Measurements from ENCODE around the gene TMEM238. TPM values are rescaled to one million over a fixed set of nuclear protein-coding genes. Genes with fewer than 3 reads are reported as not detected.
A peak's percentile ranks its signal among the peaks of the same experiment; 100 is the strongest.
"Not testable (repeated sequence)": the region's sequence is repeated elsewhere in the genome, so short reads cannot be mapped to it uniquely, and the experiment has no call there.

TMEM238 gene
- total RNA-seq, 1 experiment from 2014 or later: 22.8 TPM

GRCh38 chr19:55406091-55406825 is 22.2 kb upstream of the TMEM238 start:
- H3K9me2 ChIP-seq (replicated peaks; ENCODE audit: low read length): no peaks in the 10 kb centered on the region
- CTCF ChIA-PET: interaction anchor here (0.9 kb wide), 1 partner anchor 81 kb away, joined by 3 read pairs; no protein-coding TSS in a partner anchor
- peaks cover 10% of the 10 kb centered on the region for H3F3A ChIP-seq (ENCODE audit: low read length, unreplicated experiment)
- no peaks in the 10 kb centered on the region for H3K27me3 ChIP-seq (ENCODE audit: low read length)
- no peak overlapping the region for H3K27ac ChIP-seq (ENCODE audit: low read length)
- POLR2A ChIA-PET (ENCODE audit: unreplicated experiment): interaction anchor here (0.6 kb wide), 1 partner anchor 1258 kb away, joined by 4 read pairs; no protein-coding TSS in a partner anchor
- H3K4me3 ChIP-seq (ENCODE audit: low read length): peak overlapping the region; percentile 79
- peaks cover 49% of the 10 kb centered on the region for H4K20me1 ChIP-seq (ENCODE audit: low read length)
- DNase-seq (no peak), ATAC-seq (no peak)
- no TSS peak for BruUV-seq (replicated peaks)
- intact Hi-C loops (cut with micrococcal nuclease): no loop called here
- peaks cover 55% of the 10 kb centered on the region for H3K79me2 ChIP-seq (ENCODE audit: low read length)
- H3K9ac ChIP-seq (ENCODE audit: low read length): peak overlapping the region; percentile 95
- no peak overlapping the region for H2AFZ ChIP-seq (ENCODE audit: low read length)
- H3K9me3 ChIP-seq (ENCODE audit: low read length): no peaks in the 10 kb centered on the region
- peaks cover 20% of the 10 kb centered on the region for H3K4me1 ChIP-seq (ENCODE audit: insufficient read depth, low read length)
- peaks cover 47% of the 10 kb centered on the region for H3K36me3 ChIP-seq (ENCODE audit: low read depth, low read length)
- peak overlapping the region; percentile 97 for H3K4me2 ChIP-seq (ENCODE audit: low read length)
- TF ChIP-seq CTCF (conservative IDR thresholded peaks at IDR 0.05; ENCODE audit: low read depth, low read length) (no peak), EZH2phosphoT487 (IDR thresholded peaks at IDR 0.05; ENCODE audit: borderline replicate concordance, low read length) (no peak), EZH2 (IDR thresholded peaks at IDR 0.05; ENCODE audit: low read length, unreplicated experiment) (no peak)

- ATAC-seq (no peak), DNase-seq (no peak)
- Histone ChIP-seq H3K4me1 (ENCODE audit: insufficient read depth, low read length) (peaks cover 20% of the 10 kb centered on the region), H3K27ac (ENCODE audit: low read length) (no peak overlapping the region), H3K27me3 (ENCODE audit: low read length) (no peaks in the 10 kb centered on the region), H3K9ac (ENCODE audit: low read length) (peak overlapping the region; percentile 95; the same call in 1 of the 2 replicates), H3K4me2 (ENCODE audit: low read length) (peak overlapping the region; percentile 97), H3K9me3 (ENCODE audit: low read length) (no peaks in the 10 kb centered on the region), H3F3A (ENCODE audit: low read length, unreplicated experiment) (peaks cover 14% of the 10 kb centered on the region), H3K9me2 (replicated peaks; ENCODE audit: low read length) (no peaks in the 10 kb centered on the region), H3K4me3 (ENCODE audit: low read length) (peak overlapping the region; percentile 79), H3K36me3 (ENCODE audit: low read depth, low read length) (peaks cover 51% of the 10 kb centered on the region), H4K20me1 (ENCODE audit: low read length) (peaks cover 53% of the 10 kb centered on the region), H3K79me2 (ENCODE audit: low read length) (peaks cover 55% of the 10 kb centered on the region), H2AFZ (ENCODE audit: low read length) (no peak overlapping the region)
- POLR2A ChIA-PET (ENCODE audit: unreplicated experiment): interaction anchor here (0.6 kb wide), 1 partner anchor 1257 kb away, joined by 4 read pairs; no protein-coding TSS in a partner anchor
- CTCF ChIA-PET: interaction anchor here (0.9 kb wide), 1 partner anchor 82 kb away, joined by 3 read pairs; no protein-coding TSS in a partner anchor
- no TSS peak for BruUV-seq (replicated peaks)
- intact Hi-C loops (cut with micrococcal nuclease): no loop called here
- TF ChIP-seq EZH2 (IDR thresholded peaks at IDR 0.05; ENCODE audit: low read length, unreplicated experiment) (no peak), EZH2phosphoT487 (IDR thresholded peaks at IDR 0.05; ENCODE audit: borderline replicate concordance, low read length) (no peak), CTCF (conservative IDR thresholded peaks at IDR 0.05; ENCODE audit: low read depth, low read length) (no peak)
Measured at GRCh38 chr19:55405638-55406037, 21.5 kb upstream of the TMEM238 start.

- Histone ChIP-seq H3F3A (ENCODE audit: low read length, unreplicated experiment) (peaks cover 26% of the 10 kb centered on the region), H3K9me3 (ENCODE audit: low read length) (no peaks in the 10 kb centered on the region), H2AFZ (ENCODE audit: low read length) (no peak overlapping the region), H3K4me1 (ENCODE audit: insufficient read depth, low read length) (peaks cover 15% of the 10 kb centered on the region), H3K4me2 (ENCODE audit: low read length) (peak overlapping the region; percentile 5; the same call in 1 of the 2 replicates), H3K9me2 (replicated peaks; ENCODE audit: low read length) (no peaks in the 10 kb centered on the region), H3K79me2 (ENCODE audit: low read length) (peaks cover 55% of the 10 kb centered on the region), H3K27ac (ENCODE audit: low read length) (no peak overlapping the region), H3K27me3 (ENCODE audit: low read length) (no peaks in the 10 kb centered on the region), H3K36me3 (ENCODE audit: low read depth, low read length) (peaks cover 57% of the 10 kb centered on the region), H3K9ac (ENCODE audit: low read length) (no peak overlapping the region), H4K20me1 (ENCODE audit: low read length) (peaks cover 64% of the 10 kb centered on the region), H3K4me3 (ENCODE audit: low read length) (no peak overlapping the region)
- POLR2A ChIA-PET (ENCODE audit: unreplicated experiment): no interaction called here
- no peak for TF ChIP-seq EZH2 (IDR thresholded peaks at IDR 0.05; ENCODE audit: low read length, unreplicated experiment)
- TF ChIP-seq EZH2phosphoT487 (IDR thresholded peaks at IDR 0.05; ENCODE audit: borderline replicate concordance, low read length): no peak
- TF ChIP-seq CTCF (conservative IDR thresholded peaks at IDR 0.05; ENCODE audit: low read depth, low read length): no peak
- DNase-seq (no peak), ATAC-seq (no peak)
- BruUV-seq (replicated peaks): no TSS peak
- CTCF ChIA-PET: no interaction called here
- intact Hi-C loops (cut with micrococcal nuclease): no loop called here
Measured at GRCh38 chr19:55402509-55402908, 18.4 kb upstream of the TMEM238 start.

- ATAC-seq; intact Hi-C loops (cut with micrococcal nuclease); BruUV-seq (replicated peaks): not testable (repeated sequence)
Measured at GRCh38 chr19:55401390-55401789, 17.3 kb upstream of the TMEM238 start.

More at GRCh38 chr19:55401390-55401789, 17.3 kb upstream of the TMEM238 start:
- Histone ChIP-seq H3K36me3 (ENCODE audit: low read depth, low read length) (peaks cover 52% of the 10 kb centered on the region), H4K20me1 (ENCODE audit: low read length) (peaks cover 58% of the 10 kb centered on the region), H3F3A (ENCODE audit: low read length, unreplicated experiment) (peaks cover 26% of the 10 kb centered on the region), H3K79me2 (ENCODE audit: low read length) (peaks cover 43% of the 10 kb centered on the region), H3K4me1 (ENCODE audit: insufficient read depth, low read length) (peaks cover 12% of the 10 kb centered on the region)
- H3K27me3 ChIP-seq (ENCODE audit: low read length); H3K4me2 ChIP-seq (ENCODE audit: low read length); H2AFZ ChIP-seq (ENCODE audit: low read length); H3K9me2 ChIP-seq (replicated peaks; ENCODE audit: low read length); DNase-seq; CTCF ChIA-PET; H3K9me3 ChIP-seq (ENCODE audit: low read length); H3K4me3 ChIP-seq (ENCODE audit: low read length); POLR2A ChIA-PET (ENCODE audit: unreplicated experiment); H3K9ac ChIP-seq (ENCODE audit: low read length); H3K27ac ChIP-seq (ENCODE audit: low read length): not testable (repeated sequence)
